Germinal center (tissue), 1 donor: Measurements from ENCODE around the gene FANCC.
"Not testable (repeated sequence)": the region's sequence is repeated elsewhere in the genome, so short reads cannot be mapped to it uniquely, and the experiment has no call there.

Source experiments
- DNase-seq: peaks from one replicate; pipeline ENCODE4 v3.0.0; 2012; ENCODE audit warnings: mixed read lengths, low spot score

Gene FANCC

DNA sequence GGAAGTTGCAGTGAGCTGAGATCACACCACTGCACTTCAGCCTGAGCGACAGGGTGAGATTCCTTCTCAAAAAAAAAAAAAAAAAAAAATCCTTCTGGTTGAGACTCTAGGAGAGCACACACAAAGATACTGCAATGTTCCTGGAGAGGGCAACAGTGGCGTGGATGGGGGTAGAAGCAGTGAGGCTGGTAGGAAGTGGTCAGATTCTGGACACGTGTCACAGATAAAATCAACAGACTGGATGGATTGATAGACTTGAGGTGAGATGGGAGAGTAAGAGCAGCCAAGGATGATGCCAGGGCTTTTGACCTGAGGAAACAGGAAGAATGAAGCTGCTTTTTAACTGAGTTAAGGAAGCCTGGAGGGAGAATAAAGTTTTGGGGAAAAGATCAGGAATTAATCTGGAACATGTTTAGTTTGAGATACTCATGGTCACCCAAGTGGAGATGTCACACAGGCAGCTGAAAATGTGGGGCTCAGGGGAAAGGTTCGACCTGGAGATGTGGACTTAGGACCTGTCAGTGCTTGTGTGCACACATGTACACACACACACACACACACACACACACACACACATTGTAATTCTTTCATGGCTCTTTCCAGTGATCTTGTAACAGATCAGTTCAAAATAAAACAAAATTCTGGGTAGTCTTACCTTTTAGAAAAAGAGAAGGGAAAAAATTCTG lies 88.1 kb downstream of the FANCC start:
- no peak for DNase-seq

DNA sequence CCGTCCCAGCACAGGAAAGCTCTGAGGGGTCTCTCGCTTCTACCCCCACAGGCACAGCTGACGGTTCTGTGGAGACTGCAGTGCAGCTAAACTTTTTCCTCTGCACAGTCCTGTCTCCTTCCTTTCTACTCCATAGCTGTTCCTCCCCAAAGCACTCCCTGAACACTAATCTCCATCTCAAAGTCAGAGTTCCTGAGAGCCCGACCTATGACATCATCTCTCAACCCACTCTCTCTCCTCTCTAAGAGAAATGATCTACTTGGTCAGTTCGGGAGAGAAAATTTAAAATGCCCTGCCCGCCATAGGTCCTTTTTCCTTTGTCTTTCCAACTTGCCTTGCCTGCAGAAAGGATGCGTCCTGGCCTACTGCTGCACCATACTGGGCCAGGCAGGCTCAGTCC lies 90.6 kb downstream of the FANCC start:
- no peak for DNase-seq

DNA sequence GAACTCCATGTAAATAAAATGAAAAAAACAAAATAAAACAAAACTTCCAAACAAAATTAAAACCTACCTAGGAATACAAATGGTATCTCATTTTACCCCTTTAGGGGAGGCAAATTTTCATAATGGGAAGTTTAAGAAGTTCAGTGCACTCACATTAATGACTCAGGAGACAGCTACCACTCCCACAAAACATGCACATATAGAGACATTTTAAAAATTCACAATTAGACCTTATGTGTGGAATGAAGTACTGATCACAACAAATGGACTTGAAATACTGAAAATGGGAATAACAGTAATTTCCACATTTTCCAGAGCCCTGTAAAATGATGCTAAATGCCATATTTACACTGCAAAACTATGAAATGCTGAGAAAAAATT lies 91.8 kb downstream of the FANCC start:
- no peak for DNase-seq

- no peak for DNase-seq
Observed at GRCh38 chr9:95225076-95225725, 92.3 kb downstream of the FANCC start.

GRCh38 chr9:95224376-95225019 lies 93.0 kb downstream of the FANCC start:
- no peak for DNase-seq

GRCh38 chr9:95220352-95220751 lies 97.2 kb downstream of the FANCC start:
- not testable (repeated sequence) for DNase-seq

DNA sequence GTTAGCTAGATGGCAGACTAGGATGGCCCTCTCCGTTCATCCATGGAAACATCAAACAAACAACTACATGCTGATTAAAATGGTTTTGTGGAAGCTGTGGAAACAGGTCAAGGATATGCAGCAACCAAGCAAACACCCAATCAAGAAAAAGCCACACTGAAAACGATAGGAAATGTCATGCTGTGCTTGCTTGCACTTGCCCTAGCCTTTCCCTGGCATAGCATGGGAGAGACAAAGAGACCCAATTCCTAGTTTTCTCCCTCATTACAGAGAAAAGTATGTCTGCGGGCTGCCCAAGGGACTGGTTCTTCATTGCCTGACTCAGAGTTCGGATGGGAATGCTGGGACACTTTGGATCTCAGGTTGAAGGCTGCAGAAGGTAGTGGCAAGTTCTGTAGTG lies 98.7 kb downstream of the FANCC start:
- no peak for DNase-seq

DNA sequence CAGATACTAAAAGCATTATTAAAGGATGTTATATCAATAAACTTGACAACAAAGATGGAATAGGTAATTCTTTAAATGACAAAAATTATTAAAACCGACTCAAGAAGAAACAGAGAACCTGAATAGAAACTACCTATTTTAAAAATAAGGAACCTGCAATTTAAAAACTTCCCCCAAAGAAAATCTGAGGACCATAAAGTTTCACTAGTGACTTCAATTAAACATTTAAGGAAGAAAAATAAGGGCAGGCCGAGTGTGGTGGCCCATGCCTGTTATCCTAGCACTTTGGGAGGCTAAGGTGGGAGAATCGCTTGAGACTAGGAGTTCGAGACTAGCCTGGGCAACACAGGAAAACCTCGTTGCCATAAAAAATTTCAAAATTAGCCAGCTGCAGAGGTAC lies 99.6 kb downstream of the FANCC start:
- peak; percentile 10 for DNase-seq

- no peak for DNase-seq
Observed at GRCh38 chr9:95215336-95215898, 102.1 kb downstream of the FANCC start.

GRCh38 chr9:95213117-95213516 lies 104.4 kb downstream of the FANCC start:
- DNase-seq = no peak

- DNase-seq = no peak
Observed at GRCh38 chr9:95211028-95211427, 106.5 kb downstream of the FANCC start.

DNA sequence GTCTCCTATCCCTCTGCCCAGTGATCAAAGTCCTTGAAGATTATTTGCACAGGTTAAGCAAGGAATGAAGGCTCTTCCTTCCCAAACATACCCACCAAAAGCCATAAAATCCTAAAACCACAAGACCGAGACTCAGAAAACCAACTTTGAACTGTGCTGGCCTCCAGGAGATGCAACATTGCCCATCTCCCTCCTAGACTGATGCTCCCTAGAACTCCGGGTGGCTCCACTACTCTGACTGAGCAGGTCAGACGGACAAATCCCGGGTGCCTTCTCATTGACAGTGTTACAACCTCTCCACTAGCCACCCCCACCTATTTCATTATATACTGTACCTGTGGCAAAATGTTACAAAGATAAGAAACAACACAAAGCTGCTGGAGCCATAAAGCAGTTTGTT lies 110.1 kb downstream of the FANCC start:
- no peak for DNase-seq

- no peak for DNase-seq
Observed at GRCh38 chr9:95206143-95206542, 111.4 kb downstream of the FANCC start.

DNA sequence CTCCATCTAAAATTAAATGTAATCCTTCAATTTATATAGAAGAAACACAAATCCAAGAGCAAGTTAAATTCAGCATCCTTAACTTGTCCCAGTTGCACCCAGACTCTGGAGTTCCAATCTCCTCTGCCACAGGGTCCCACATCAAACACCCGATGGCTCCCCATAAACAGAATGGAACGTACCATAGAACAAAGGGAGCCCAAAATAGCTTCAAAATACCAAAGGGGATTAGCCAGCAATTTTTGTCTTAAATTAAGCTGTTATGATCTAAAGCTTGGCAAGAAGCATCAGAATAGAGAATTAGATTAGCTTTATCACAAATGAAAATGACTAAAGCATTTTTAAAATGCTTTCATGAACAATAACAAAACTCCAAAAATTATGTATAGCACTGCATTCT lies 112.8 kb downstream of the FANCC start:
- DNase-seq = no peak

GRCh38 chr9:95204310-95204709 lies 113.2 kb downstream of the FANCC start:
- DNase-seq = no peak

DNA sequence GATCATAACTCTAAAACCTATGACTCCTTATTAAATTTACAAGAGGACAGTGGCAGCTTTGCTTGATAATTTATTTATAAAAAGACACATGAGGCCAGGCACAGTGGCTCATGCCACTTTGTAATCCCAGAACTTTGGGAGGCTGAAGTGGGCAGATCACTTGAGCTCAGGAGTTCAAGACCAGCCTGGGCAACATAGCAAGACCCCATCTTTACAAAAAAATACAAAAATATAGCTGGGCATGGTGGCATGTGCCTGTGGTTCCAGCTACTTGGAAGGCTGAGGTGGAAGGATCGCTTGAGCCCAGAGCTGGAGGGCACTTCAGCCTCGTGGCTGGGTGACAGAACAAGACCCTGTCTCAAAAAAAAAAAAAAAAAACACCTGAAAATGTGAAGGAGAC lies 114.5 kb downstream of the FANCC start:
- not testable (repeated sequence) for DNase-seq

GRCh38 chr9:95202076-95202681 lies 115.3 kb downstream of the FANCC start:
- DNase-seq = no peak

GRCh38 chr9:95201206-95201605 lies 116.3 kb downstream of the FANCC start:
- no peak for DNase-seq

DNA sequence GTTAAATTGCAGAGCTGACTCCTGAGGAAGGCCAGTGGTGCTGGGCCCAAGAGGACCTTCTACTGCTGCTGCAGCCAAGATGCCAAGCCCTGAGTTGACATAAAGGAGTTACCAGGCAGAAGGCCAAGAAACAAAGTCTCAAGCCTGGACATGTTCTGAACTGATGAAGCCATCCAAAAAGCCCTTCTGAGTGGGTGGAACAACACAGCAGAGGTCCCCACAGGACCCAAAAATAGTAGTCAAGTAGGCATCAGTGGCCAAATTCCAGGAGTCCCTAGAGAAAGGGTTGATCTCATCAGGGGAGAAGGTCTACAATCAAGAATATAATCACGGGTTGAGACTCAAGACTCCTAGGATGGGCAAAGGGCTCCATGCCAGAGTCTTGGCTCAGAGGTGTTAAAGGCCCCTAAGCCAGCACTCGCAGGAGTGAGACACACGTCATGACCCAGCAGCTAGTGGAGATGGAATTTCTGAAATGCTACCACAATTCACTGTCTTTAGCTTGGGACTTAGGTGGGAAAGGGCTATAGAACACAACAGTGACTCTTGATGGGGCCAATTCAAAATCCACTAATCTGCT lies 119.7 kb downstream of the FANCC start:
- no peak for DNase-seq

DNA sequence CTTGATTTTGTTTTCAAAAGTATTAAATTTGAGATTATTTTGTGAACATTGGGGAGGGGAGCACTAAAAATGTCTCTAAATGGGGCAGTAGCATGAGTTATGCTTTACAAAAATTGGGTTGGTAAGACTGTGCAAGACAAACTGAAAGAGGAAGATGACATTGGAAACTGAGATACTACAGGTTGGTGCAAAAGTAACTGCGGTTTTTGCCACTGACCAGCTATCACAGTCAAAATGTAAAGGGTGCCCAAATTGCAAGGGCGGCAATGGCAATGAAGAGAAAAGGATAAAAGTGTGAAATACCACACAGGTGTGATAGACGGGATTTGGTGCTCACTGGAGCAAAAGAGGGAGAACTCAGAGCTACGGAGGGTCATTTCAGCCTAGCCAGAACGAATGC lies 124.0 kb downstream of the FANCC start:
- DNase-seq = no peak

GRCh38 chr9:95193067-95193466 lies 124.4 kb downstream of the FANCC start:
- DNase-seq = no peak

GRCh38 chr9:95192631-95193030 lies 124.9 kb downstream of the FANCC start:
- no peak for DNase-seq
